Stimulated activated CD8-positive, alpha-beta memory T cell treated with anti-CD3 and anti-CD28 coated beads, Interleukin-7, amount 100 ng/mL, for 4 hours (primary cell): ENCODE measurements around the gene HBD.
"Not testable (repeated sequence)": the region's sequence is repeated elsewhere in the genome, so short reads cannot be mapped to it uniquely, and the experiment has no call there.

Experiments used
- DNase-seq, 2 donors: peaks; one replicate each; pipeline ENCODE4 v3.0.0-alpha.2; 2020; ENCODE audit warnings: low read depth in 2 of 2

The HBD gene

GRCh38 chr11:5234381-5234834 lies at the start of gene HBD:
HBD (minus strand) TSS chr11:5234483; CDS start chr11:5234433, 50 bp downstream.
- no peak for DNase-seq

GRCh38 chr11:5283882-5284281 lies 49.6 kb upstream of the HBD start:
- DNase-seq = no peak

GRCh38 chr11:5283086-5283485 lies 48.8 kb upstream of the HBD start:
- no peak for DNase-seq

GRCh38 chr11:5282628-5283027 lies 48.3 kb upstream of the HBD start:
- no peak for DNase-seq

GRCh38 chr11:5281596-5281995 lies 47.3 kb upstream of the HBD start:
- no peak for DNase-seq

- DNase-seq = no peak
Observed at GRCh38 chr11:5280582-5281102, 46.4 kb upstream of the HBD start.

GRCh38 chr11:5279471-5280090 lies 45.3 kb upstream of the HBD start:
- no peak for DNase-seq

- no peak for DNase-seq
Observed at GRCh38 chr11:5277807-5278382, 43.6 kb upstream of the HBD start.

GRCh38 chr11:5276697-5277096 lies 42.4 kb upstream of the HBD start:
- DNase-seq = no peak

- no peak for DNase-seq
Observed at GRCh38 chr11:5275369-5276110, 41.3 kb upstream of the HBD start.

- no peak for DNase-seq
Observed at GRCh38 chr11:5274395-5274794, 40.1 kb upstream of the HBD start.

- DNase-seq = no peak
Observed at GRCh38 chr11:5272395-5273017, 38.2 kb upstream of the HBD start.

- no peak for DNase-seq
Observed at GRCh38 chr11:5269715-5270147, 35.4 kb upstream of the HBD start, which contains the start of gene HBE1. HBE1 (minus strand) TSS chr11:5269945; CDS start chr11:5269890, 55 bp downstream.

- DNase-seq = no peak
Observed at GRCh38 chr11:5267033-5267563, 32.8 kb upstream of the HBD start.

- DNase-seq = no peak
Observed at GRCh38 chr11:5266609-5267008, 32.3 kb upstream of the HBD start.

GRCh38 chr11:5265832-5266231 lies 31.5 kb upstream of the HBD start:
- no peak for DNase-seq

GRCh38 chr11:5258543-5259262 lies 24.4 kb upstream of the HBD start:
- DNase-seq = no peak

- no peak for DNase-seq
Observed at GRCh38 chr11:5257296-5257695, 23.0 kb upstream of the HBD start.

GRCh38 chr11:5254646-5255413 lies 20.5 kb upstream of the HBD start, which contains the start of gene HBG2:
HBG2 (minus strand) TSS chr11:5254781; CDS start chr11:5254728, 53 bp downstream.
- DNase-seq = not testable (repeated sequence)

- DNase-seq = not testable (repeated sequence)
Observed at GRCh38 chr11:5254023-5254422, 19.7 kb upstream of the HBD start.
